Kasumi-1 (cell line): ENCODE data around the gene PSG11.
"Not testable (repeated sequence)": the region's sequence is repeated elsewhere in the genome, so short reads cannot be mapped to it uniquely, and the experiment has no call there.

Experiments
- DNase-seq, 2 experiments: peaks; one replicate each; lab custom pipeline; 2025; lab: John Stamatoyannopoulos, UW

Gene PSG11

DNA sequence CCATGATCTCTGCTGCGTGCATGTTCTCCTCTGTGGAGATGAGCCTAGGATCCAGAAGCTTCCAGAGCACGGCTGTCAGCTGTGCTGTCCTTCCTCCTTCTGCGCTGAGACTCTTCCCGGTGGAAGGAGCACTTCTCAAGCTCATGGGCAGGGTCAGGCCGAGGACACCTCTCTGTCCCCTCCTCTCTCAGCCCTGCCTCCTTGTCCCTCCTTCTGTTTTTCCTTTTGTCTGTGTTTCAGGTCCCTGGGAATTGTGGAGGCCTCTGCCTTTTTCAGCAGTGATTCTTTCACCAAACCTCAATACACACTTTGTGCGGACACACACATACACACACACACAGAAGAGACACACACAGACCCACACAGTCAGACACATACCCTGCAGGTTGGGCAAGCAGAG, at the start of gene PSG11:
Gene PSG11, minus strand, starts transcription at position 101 of the 400 bp plus-strand sequence. Its CDS starts 97 bp downstream, at position 4.
- DNase-seq, result not testable (repeated sequence)

DNA sequence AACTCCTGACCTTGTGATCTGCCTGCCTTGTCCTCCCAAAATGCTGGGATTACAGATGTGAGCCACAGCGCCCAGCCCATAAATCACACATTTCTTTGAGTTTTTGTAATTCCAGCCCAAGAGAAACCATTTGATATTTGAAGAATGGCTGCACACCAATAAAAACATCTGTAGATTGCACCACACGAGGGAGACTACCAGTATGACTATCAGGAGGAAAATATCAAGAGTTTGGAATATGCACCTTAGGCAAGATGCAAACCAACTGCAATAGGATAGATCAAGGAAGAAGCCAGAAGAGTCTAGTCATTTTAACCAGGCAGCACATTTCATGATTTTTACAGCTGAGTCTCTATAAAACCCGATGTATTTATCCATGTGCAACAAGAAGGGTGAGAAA, 36.1 kb upstream of the PSG11 start:
- not testable (repeated sequence) for DNase-seq

DNA sequence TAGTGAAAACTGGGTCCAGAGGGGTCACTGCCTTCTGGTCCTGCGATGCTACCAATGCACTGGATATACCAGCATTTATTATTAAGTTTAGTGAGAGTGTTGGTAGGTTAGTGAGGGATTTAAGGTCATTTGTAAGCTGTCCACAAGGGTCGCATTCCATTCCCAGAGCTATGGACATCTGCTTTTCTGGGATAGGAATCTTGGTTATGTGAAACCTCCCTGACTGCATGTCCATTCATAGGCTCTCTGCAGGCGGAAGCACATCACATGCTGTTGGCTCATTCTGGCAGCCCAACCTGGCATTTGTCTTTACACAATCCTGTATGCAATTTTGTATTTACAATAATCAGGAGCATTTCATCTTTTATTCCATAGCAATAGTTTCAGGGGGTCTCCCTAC, 35.1 kb upstream of the PSG11 start:
- not testable (repeated sequence) for DNase-seq

DNA sequence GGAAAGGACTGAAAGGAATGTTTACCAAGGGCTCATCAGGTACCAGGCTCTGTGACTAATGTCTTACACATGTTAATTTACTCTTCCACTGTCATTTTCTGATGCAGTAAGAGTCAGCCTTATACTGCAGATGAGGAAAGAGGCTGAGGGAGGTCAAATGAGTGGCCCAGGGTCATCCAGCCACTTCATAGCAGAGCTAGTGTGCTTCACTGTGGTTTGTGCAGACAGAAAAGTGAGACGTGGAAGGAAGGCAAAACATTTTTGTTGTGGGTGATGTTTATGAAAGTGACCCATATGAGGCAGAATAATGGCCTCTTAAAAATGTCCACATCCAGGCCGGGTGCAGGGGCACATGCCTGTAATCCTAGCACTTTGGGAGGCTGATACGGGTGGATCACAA, 34.0 kb upstream of the PSG11 start:
- DNase-seq, result not testable (repeated sequence)

DNA sequence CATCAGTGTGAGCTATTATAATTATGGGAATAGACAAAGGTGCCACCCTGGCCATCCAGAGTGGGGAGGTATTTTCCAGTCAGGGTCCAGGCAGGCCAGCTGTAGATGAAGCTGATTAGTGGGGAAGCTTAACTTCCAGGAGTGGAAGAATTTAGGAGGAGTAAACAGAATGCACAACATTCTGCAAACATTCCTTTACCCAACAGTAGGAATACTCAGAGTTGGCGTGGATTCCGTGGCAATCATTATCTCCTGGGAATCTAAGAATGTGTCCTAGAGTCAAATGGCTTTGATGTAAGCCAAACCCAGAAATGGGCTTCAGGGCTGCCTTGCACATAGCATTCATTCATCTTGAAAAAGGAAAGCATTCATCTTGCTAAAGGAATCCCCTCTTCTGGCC, 33.2 kb upstream of the PSG11 start:
- not testable (repeated sequence) for DNase-seq

DNA sequence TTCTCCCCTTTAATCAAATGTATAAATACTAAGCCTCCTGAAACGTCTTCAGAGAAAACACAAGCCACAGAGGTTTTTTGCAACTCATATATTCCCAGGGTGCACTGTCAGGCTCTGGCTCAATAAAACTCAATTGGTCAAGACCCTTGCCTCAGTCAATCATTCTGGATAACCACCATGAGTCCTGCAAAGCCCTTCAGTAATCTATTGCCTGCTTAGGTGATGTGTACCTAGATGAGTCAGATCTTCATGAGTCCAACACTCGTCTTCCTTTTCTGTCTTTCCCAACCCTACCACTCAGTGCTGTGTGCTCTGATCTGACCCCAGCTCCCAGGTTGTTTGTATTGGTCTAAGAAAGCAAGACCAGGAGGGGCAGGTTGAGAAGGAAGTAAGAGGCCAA, 32.2 kb upstream of the PSG11 start:
- DNase-seq, result not testable (repeated sequence)

DNA sequence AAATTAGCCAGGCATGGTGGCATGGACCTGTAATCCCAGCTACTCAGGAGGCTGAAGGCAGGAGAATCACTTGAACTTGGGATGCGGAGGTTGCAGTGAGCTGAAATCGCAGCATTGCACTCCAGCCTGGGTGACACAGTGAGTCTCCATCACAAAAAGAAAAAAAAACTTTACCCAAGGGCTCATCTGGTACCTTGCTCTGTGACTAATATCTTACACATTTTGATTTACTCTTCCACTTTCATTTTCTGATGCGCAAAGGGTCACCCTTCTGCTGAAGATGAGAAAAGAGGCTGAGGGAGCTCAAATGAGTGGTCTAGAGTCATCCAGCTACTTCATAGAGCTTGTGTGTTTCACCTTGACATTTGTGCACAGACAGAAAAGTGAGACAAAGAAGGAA, 21.7 kb upstream of the PSG11 start:
- DNase-seq, result not testable (repeated sequence)

DNA sequence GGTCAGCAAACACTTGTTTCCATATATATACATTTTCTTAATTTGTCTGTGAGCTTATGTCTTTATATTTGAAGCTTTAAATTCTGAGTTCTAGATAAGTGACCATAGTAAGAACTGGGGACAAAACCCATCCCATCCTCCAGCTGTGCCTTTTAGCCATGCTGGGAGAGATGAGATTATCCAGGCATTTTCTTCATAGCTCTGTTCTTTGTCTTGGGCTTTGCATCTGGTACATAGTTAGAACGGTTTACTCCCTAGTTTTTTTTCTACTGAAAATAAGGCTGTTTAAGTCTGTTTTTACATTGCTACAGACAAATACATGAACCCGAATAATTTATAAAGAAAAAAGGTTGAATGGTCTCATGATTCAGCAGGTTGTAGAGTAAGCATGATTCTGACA, 20.3 kb upstream of the PSG11 start:
- DNase-seq, result not testable (repeated sequence)

DNA sequence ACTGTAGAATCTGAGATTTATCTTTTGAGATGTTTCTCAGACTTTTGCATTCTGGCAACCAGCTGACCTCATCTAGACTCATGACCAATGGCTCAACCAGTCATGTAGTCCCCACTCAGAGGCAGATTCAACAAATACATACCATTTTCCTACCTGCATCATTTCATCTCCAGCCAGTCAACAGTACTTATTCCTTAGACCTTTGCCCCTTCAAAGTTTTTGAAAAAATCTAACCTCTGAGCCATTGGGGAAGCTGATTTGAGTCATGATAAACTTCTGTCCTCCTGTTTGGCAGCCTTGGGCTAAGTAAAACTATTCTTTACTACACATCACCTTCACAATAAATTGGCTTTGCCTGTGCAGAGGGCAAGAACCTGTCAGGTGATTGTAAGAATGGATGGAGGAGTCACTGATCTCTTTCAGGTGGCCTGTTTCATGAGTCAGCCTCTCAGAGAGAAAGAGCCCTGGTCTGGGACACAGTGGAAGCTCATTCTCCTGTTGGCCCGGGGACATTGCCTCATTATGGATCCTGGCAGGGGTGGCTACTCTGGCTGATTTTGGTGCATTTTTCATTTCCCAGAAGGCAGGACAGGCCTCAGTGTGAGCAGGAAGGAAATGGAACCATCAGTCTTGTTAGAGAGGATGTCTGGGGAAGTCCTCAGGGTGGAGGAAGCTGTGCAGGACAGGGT, 17.4 kb upstream of the PSG11 start:
- DNase-seq, result not testable (repeated sequence)

DNA sequence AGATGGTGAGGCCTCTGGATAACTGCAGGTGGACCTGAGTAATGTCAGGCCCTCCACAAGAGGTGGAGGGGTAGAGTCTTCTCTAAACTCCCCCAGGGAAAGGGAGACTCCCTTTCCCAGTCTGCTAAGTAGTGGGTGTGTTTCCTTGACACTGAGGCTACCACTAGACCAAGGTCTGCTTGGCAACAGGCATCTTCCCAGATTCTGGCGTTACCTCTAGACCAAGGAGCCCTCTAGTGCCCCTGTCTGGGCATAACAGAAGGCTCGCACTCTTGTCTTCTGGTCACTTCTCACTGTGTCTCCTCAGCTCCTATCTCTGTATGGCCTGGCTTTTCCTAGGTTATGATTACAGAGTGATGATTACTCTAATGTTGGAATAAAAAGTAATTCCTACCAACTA, 5.4 kb upstream of the PSG11 start:
- not testable (repeated sequence) for DNase-seq

DNA sequence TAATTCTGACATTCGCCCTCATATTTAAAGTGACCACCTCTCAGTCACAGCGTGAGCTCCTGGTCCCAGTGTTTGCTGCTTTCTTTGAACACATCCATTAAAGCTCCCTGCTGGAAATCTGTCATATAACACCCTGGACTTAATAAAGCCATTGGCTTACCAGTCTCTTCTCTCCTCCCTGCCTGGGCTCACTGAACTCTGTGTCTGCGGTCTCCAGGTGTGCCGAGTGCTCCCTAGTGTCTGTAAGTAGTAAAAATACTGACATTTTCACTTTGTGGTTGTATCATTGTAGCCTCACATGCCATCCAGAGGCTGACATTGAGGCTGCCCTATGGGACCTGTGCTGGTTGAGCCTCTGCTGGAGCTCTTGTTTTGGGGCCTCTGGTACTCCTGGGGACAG, 2.6 kb upstream of the PSG11 start:
- no peak for DNase-seq

DNA sequence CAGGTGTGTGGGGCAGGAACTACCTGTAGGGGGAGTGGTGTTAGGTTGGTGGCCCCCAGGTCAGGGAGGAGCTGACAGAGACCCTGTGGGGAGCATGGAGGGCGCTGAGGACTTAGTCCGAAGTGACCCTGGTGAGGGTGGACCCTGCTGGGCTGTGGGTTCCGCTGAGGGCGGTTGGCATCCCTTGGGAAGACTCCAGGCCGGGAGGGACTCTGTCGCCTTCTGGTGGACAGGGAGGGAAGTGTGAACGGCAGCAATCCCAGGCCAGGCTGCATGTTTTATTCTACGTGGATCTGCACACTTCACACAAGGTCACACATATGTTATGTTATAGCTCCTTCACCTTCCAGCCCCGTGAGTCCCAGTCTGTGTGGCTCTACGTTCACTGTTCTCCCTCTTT, 1.7 kb upstream of the PSG11 start:
- not testable (repeated sequence) for DNase-seq

DNA sequence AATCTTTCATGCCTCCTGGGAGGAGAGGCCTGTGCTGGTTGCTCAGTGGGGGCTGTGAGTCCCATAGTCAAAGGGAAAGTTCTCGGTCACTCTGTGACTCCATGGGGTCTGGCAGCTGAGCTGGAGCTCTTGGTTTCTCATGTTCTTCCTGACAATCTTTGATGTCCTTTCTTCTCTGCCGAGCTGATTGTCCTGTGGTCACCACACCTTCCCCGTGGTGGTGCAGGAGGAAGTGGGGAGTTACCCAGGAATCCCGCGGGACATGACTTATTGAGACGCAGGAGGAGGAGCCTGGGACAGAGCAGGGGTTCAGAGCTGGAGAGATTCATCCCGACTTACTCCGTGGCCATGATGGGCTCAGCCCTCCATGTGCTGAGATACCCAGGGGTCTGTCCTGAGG, 792 bp upstream of the PSG11 start:
- DNase-seq, result not testable (repeated sequence)

DNA sequence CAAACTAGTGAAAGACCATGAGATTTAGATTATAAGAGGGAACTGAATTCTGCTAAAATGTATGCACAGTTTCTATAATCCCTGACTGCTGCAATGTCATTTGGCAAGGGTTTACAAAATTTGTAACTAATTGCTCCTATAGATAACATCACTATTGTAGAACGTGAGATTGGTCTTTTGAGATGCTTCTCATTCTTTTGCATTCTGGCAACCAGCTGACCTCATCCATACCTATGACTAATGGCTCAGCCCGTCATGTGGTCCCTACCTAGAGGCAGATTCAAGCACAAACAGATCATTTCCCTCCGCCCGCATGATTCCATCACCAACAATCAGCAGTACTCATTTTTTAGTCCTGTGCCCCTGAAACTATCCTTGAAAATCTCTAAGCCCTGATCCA, 4.2 kb downstream of the PSG11 start:
- not testable (repeated sequence) for DNase-seq

DNA sequence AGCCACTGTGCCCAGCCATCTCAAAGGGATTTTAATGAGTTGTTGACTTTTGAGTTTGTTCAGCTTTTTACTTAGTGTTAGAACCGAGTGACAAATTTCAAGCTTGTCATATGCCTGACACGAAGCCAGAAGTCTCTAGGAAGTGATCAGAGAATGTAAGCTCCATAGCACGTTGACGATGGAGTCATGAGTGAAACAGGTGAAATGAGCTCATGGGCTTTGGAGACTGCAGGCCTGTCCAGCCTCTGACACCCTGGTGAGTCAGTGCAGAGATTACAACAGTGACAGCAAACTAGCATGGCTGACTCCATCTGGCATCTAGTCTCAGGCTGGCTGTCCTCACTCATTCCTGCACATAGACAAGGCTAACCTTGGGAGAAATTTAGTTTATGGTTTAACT, 4.6 kb downstream of the PSG11 start:
- DNase-seq, result not testable (repeated sequence)

DNA sequence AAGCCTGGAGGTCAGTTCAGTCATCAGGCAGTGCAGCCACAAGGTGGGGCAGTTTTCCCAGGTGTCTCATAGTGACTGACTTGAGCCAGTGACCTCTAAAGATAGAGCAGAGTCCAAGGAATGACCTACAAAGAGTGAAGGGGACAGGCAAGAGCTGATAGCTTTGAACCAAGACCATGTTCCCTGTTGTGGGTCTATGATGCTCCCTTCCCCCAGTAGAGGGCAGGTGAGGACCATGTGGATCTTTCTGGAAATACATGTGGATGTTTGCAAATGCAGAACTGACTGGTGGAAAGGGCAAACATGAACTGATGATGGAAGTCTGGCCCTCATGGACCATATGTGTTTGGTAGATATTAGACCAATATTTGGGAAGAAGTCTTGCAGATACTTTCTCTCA, 6.7 kb downstream of the PSG11 start:
- DNase-seq, result not testable (repeated sequence)

DNA sequence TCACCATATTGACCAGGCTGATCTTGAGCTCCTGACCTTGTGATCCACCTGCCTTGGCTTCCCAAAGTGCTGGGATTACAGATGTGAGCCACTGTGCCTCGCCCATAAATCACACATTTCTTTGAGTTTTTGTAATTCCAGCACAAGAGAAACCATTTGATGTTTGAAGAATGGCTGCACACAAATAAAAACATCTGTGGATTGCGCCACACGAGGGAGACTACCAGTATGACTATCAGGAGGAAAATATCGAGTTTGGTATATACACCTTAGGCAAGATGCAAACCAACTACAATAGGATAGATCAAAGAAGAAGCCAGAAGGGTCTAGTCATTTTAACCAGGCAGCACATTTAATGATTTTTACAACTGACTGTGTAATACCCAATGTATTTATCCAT, 20.4 kb downstream of the PSG11 start:
- DNase-seq, result not testable (repeated sequence)

DNA sequence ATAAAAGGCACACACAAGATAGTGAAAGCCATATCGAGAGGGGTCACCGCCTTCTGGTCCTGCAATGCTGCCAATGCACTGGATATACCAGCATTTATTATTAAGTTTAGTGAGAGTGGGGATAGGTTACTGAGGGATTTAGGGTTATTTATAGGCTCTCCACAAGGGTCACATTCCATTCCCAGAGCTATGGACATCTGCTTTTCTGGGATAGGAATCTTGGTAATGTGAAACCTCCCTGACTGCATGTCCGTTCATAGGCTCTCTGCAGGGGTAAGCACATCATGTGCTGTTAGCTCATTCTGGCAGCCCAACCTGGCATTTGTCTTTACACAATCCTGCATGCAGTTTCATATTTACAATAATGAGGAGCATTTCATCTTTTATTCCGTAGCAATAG, 21.4 kb downstream of the PSG11 start:
- not testable (repeated sequence) for DNase-seq

DNA sequence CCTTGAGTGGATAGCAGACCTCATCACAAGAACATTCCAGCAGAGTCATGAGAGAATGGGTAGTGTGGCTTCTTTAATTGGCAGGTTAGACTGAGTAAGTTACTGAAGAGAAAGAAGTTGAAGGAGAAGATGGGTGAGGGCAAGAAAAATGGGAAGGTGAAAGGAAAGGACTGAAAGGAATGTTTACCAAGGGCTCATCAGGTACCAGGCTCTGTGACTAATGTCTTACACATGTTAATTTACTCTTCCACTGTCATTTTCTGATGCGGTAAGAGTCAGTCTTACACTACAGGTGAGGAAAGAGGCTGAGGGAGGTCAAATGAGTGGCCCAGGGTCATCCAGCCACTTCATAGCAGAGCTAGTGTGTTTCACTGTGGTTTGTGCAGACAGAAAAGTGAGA, 22.6 kb downstream of the PSG11 start:
- DNase-seq, result not testable (repeated sequence)

DNA sequence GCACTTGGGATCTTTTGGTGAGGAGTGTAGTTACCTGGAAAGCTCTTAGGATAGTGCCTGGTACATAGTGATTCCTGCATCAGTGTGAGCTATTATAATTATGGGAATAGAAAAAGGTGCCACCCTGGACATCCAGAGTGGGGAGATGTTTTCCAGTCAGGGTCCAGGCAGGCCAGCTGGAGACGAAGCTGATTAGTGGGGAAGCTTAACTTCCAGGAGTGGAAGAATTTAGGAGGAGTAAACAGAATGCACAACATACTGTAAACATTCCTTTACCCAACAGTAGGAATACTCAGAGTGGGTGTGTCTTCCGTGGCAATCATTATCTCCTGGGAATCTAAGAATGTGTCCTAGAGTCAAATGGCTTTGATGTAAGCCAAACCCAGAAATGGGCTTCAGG, 23.3 kb downstream of the PSG11 start:
- not testable (repeated sequence) for DNase-seq

DNA sequence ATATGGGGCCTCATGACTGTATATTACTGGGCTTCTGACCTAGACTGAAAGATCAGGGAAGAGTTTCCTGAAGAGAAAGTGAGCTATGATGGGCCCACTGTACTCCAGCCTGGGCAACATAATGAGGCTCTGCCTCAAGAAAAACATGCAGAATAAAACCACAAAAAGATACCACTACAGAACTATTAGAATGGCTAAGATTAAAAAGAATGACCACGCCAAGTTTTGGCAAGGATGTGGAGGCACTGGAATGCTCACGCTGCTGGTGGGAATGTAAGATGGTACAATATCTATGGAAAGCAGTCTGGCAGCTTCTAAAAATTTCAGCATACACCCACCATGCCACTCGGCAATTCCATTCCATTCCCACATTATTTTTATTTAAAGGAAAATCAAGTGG, 30.1 kb downstream of the PSG11 start:
- DNase-seq, result not testable (repeated sequence)

DNA sequence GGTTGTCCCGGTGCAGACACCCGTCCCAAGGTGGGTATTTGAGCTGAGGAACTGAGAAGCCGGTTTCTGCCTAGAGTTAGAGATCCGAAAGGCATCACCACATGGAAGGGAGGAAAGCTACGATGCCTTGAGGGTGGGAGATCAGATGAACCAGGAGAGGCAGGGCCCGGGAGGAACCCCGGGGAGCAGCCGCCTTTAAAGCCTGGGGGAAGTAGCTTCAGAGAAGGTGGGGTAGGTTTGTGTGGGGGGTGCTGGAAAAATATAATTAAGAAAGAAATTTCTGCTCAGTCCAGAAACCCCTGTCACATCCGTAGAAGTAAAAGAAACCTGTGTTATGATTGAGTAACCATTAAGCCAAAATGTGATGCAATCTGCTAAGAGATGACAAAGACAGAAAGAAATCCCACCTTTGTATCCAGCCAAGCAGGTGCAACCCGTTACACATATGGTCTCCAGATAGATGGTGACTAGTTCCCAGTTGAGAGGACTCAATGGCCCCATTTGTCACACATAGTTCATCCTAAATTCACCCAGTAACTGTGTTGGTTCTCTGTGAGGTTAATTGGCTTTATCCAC, 34.2 kb downstream of the PSG11 start:
- DNase-seq, result not testable (repeated sequence)

DNA sequence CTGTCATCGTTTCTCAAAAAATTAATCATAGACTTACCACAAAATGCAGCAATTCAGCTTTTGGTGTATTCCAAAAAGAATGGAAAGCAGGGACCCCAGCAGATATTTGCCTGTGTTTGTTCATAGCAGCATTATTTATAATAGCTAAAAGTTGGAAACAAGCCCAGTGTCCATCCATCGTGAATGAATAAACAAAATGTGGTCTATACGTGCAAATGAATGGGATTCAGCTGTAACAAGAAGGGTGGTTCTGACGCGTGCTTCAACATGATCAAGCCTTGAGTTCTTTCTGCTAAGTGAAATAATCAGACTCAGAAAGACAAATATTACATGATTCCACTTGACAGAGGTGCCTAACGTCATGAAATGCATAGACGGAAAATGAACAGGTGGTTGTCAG, 36.4 kb downstream of the PSG11 start:
- no peak for DNase-seq

DNA sequence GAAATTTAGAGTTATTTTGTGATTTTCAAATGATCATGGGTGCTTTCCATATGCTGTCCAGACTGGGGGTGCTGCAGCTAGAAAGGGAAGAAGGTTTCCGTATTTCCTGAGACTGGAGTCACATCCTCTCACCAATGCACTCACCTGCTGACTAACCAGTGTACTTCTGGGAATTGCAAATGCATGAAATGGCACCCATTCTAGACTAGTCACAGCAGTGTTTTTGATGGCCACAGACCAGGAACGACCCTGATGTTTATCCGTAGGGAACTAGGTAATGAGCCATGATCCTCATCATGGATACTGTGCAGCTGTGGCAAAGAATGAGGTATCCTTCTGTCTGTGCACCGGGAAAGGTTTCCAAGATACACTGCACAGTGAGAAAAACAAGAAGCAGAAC, 37.1 kb downstream of the PSG11 start:
- DNase-seq, result not testable (repeated sequence)
